HG03378 (cell line): ENCODE data around the gene MLST8.

Source experiments
- ATAC-seq: cut with Tn5 transposase; IDR thresholded peaks from one replicate; pipeline ENCODE4 v1.9.1; 2021; ENCODE audit warnings: mild to moderate bottlenecking, moderate library complexity; ENCODE audit not compliant: unreplicated experiment

The MLST8 gene

GRCh38 chr16:2208308-2208707, 3.1 kb downstream of the MLST8 start:
- no peak for ATAC-seq

DNA sequence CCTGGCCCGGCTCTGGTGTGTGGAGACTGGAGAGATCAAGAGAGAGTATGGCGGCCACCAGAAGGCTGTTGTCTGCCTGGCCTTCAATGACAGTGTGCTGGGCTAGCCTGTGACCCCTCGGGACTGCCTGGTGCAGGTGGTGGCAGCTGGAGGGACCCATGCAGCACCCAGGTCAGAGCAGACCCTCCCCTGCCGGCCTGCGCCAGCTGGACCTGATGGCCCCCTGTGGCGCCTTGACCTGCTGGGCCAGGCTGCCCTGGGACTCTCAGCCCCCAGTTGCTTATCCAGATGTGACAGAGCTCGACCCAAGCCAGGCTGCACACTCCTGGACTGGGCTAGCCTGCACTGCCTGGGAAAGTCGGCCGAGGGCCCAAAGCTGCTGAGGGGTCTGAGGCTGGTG, 3.5 kb downstream of the MLST8 start:
- no peak for ATAC-seq

DNA sequence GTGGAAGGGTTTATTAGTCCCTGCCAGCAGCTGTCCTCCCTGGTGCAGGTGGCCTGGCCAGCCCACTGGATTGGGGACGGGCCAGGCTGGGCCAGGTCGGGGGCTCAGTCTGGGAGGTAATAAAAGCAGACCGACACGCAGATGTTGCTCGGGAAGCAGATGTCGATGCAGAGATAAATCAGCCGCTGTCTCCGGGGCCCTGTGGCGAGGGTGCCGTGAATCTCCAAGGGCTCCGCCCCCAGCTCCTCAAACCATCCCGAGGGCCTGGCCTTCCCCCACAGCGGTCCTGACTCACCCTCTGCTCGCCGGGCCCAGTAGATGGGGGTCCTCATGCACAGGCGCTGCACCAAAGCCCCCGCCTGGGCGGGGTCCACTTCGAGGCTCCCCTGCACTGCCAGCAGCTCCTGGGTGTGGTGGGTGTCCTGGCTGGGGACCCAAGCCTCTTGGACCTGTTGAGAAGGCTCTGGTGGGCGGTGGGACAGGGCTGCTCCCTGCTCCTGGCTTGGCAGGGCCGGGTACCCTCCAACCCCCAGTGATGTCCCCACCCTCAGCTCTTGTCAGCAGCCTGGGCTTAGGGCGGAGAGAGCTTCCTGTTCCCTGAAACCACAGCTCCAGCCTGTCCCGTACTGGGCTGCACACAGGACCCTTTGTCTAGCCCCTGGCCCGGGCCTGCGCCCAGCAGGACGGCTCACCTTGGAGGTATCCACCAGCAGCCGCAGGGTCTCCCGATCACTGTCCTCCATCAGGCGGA, 4.2 kb downstream of the MLST8 start:
- ATAC-seq: no peak

DNA sequence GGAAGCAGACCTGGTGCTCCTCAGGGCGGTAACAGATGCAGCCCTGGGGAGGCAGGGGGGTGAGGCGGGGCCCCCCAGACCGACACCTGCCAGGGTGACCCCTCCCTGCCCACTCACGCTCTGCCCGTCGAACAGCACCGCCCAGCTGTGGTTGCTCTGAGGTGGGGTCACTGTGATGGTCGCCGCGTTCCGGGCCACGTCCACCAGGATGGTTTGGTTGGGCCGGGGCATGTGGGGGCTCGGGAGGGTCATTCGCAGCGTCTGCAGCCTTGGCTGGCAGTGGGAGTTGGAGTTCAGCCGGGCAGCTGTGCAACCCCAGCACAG, 4.7 kb downstream of the MLST8 start:
- ATAC-seq: no peak

DNA sequence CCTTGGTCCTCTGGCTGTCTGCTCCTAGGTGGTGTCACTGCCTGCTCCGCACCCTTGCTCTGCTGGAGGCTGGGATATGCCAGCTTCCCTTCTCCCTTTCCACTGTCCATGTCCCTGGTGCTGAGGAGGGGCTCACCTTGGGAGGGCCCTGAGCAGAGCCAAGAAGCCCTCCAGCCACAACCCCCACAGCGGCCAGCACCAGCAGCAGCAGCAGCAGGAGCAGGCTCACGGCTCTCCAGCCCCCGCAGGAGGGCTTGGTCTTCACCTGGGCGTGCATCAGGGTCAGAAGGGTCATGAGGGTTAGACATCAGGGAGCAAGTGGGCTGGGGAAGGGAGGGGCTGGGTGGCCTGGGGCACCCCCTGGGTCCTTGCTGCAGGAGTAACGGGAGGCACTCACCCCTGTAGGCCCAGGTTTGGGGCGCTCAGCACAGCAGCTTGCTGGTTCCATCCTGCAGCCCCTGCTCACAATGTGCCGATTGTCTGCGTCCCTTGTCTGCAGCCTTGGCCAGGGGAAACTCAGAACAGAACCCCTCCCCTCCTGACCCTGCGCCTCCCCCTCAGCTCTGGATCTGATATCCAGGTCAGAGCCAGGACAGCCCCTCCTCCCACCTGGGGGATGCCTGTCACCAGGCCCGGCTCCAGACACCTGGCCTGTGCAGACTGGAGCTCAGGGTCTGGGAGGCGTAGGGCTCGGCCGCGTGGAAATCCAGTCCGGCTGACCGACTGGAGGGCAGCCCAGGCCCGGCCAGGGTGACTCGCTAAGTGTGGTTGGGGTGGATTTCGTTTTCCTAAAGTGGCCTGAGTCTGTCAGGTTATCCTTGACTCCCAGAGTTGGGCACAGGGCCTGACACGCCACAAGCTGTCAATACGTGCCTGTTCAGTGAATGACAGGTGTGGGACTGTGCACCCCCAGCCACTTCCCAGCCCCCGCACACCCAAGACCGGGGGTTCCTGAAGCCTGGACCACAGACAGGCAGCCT, 5.4 kb downstream of the MLST8 start, which contains the start of gene BRICD5:
BRICD5 (minus strand) TSS at position 478 of the 980 bp plus-strand sequence; CDS start at position 448, 30 bp downstream.
- no peak for ATAC-seq

DNA sequence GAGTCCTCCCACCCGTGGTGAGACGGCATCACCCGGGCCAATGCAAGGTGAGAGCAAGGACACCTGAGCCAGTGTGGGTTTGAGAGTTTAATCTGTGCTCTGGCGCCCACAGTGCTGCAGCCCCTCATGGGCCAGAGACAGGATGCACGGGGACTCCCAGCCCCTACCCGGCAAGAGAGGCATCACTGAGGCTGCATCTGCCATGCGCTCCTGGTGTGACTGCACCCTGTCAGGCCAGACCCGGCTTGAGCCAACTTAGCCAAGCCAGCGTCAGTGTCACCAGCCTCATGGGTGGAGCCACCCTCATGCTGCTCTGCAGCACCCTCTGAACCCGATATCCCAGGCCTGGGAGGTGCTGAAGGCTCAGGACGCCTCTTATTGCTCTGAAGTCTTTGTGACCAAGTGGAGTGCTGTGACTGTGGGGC, 6.7 kb downstream of the MLST8 start:
- no peak for ATAC-seq

GRCh38 chr16:2212362-2213324, 7.4 kb downstream of the MLST8 start:
- no peak for ATAC-seq

DNA sequence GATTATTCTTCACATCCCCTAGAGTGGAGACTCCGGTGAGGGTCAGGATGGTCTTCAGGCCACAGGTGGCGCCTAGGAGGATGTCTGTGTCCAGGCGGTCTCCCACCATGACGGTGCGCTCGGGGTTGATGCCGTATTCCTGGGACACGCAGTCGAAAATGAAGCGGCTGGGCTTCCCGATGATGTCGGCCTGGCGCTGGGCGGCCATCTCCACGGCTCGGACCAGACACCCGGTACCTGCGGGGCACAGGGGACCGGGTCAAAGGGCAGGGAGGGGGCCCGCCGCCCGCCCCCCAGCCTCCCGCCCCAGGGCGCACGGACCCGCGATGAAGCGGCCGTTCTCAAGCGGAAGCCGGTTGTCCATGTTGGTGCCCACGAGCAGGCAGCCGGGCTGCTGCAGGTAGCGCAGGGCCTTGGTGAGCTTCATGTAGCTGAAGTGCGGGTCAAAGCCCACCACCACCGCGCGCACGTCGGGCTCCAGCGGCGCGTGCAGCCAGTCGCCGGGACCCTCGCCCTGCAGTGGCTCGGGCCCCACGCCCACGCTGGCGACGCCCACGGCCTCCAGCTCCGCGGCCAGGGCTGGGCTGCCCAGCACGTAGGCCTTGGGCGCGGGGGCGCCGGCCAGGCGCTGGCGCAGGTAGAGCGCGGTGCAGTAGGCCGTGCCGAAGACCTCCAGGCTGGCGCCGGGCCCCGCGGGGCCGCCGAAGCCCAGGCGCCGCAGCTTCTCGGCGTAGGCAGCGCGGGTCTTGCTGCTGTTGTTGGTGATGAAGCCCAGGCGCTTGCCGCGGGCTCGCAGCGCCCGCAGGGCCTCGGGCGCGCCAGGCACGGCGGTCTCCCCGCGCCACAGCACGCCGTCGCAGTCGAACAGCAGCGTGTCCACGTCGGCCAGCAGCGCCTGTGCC, 8.8 kb downstream of the MLST8 start:
- peak; percentile 7 for ATAC-seq

GRCh38 chr16:2214719-2214968, 9.4 kb downstream of the MLST8 start, which contains the start of gene PGP:
PGP (minus strand) TSS chr16:2214840; CDS start chr16:2214777, 63 bp downstream.
- no peak for ATAC-seq

DNA sequence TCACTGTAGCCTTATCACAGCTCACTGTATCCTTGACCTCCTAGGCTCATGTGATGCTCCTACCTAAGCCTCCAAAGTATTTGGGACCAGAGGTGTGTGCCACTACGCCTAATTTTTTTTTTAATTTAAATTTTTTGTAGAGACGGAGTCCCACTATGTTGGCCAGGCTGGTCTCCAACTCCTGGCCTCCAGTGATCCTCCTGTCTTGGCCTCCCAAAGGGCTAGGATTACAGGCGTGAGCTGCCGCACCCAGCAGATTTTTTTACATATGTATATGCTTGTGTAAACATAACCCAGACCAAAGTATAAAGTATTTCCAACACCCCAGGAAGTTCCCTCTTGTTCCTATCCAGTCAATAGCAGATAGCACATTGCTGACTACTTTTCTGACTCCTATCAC, 11.1 kb downstream of the MLST8 start:
- ATAC-seq: no peak

DNA sequence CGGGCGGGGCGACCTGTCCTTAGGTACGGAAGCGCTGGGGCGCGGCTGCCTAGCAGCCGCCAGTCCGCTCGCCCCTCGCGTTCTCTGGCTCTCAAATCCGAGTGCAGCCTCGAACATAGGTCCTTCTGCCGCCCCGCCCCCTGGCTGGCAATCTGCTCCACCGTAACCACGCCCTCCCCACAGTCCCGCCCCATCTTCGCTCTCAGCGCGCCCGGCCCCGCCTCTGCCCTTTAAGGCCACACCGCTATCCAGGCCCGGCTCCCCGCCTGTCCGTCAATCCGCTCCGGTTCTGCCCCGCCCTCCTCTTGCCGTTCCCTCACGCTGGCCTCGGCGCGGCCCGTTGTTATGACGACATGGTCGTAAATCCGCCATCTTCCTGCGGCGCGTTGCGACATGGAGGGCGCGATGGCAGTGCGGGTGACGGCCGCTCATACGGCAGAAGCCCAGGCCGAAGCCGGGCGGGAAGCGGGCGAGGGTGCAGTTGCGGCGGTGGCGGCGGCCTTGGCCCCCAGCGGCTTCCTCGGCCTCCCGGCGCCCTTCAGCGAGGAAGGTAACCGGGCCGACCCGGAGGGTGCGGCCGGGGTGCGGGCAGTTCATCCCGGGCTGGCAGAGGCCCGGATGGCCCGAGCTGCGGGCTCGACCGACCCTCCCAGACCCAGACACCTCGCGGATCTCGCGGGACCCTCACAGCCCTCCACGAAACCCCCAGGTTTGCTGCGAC, 18.1 kb downstream of the MLST8 start, which contains the start of gene E4F1:
E4F1 (plus strand) TSS at position 371 of the 721 bp plus-strand sequence; CDS start at position 394, 23 bp downstream.
- peak; percentile 81 for ATAC-seq

DNA sequence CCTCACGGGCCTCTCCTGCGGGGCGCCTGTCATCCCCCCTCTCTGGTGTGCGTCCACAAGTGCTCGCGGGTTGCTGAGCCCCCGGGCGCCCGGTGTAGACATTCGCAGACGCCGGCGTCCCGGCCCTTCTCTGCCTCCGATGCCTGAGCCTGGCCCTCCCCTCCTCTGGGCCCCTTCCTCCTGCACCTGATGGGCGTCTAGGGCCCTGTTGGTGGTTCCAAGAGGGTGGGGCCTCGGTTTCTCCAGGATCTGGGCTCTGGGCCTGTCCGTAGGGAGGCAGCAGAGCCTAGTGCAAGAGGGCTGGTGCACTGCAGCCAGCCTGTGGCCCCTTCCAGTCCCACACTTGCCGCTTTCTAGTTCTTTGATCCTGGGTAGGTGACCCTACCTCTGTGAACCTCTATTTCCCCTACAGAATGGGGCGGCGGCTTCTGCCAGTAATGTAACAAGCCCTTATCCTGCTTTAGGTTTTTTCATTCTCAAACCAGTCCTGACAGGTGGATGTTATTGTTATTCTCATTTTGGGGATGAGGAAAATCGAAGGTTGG, 18.8 kb downstream of the MLST8 start:
- no peak for ATAC-seq

DNA sequence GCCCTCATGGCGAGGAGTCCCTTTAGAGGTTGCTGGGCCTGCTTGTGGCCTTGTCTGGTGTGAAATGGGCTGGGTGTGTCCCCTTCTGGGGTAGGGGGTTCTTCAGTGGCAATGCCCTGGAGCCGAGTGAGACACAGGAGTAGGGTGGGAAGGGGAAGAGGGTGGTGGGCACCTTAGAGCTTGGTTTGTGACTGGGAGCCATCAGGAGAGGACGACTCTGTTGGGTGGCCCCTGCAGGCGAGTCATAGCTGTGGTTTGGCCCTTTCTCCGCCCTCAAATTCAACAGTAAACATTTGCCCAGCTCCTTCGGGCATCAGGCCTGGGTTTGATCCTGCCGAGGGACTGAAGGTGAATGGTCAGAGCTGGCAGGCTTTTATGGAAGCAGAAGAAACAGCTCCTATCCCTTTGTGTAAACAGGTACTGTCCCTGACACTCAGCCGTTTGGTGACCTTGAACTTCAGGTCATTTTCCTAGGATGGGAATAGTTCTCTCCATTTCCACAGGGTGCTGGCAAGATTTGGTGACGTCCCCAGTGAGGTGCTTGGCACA, 21.1 kb downstream of the MLST8 start:
- ATAC-seq: no peak

GRCh38 chr16:2226918-2227317, 21.7 kb downstream of the MLST8 start:
- no peak for ATAC-seq

DNA sequence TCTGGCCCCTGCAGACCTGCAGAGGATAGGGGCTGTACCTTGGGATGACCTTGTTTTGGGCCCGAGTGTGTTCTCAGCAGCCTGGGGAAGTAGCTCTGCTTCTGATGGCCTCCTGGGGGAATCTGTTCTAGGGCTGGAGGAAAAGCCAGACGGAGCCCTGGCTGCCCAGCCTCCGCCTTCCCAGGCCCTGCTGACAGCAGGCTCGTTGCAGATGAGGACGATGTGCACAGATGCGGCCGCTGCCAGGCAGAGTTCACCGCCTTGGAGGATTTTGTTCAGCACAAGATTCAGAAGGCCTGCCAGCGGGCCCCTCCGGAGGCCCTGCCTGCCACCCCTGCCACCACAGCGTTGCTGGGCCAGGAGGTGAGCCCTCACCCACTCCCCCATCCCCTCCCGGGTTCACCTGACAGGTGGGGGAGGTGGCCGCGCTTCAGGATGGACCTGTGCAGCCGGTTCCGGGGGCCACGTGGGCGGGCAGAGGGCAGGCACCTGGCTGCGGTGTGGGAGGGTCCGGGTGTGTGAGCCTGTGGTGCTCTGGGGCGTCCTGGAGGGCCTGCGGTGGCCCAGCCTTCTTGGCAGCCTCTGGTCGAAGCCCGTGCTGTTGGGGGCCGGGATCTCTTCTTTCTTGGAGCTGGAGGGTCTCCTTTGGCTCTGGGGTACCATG, 23.0 kb downstream of the MLST8 start:
- ATAC-seq: no peak

DNA sequence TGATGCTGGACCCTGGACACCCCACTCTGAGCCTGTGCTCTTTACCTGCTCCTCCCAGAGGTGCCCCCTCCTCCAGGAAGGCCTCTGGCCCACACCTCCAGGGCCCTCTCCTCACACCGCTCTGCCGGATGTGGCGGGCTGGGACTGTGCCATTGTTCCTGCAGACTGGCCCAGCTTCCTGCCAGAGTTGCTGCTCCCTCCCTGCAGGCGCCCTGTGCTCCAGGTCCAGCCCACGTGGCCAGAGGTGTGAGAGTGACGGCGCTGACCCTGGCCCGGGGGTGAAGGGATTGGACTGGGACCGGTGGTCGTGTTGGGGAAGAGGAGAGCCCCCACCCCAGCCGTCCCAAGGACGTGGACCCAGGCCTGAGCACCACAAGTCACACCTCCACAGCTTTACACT, 23.8 kb downstream of the MLST8 start:
- no peak for ATAC-seq

GRCh38 chr16:2229632-2230250, 24.5 kb downstream of the MLST8 start:
- ATAC-seq: no peak

DNA sequence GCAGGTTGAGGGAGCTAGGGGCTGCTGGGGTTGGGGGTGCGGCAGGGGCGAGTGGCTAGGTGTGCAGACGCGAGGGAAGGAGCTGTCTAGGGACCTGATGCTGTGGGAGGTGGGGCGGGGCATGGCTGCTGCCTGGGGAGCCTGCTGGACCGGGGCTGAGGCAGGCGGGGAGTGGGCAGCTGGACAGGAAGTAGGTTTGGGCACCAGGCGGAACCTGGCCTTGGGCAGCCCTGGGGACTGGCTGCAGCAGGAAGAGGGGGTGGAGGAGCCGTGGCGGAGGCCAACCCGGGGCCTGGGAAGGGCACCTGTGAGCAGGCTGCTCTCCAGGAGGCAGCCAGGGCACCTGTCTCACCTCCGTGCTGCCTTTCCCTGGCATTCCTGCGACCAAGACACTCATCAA, 25.1 kb downstream of the MLST8 start:
- ATAC-seq: no peak
